Effector memory CD8-positive, alpha-beta T cell (primary cell): ENCODE measurements around the gene UPK3BL2.
"Not testable (repeated sequence)": the region's sequence is repeated elsewhere in the genome, so short reads cannot be mapped to it uniquely, and the experiment has no call there.

Experiments used
- ATAC-seq: fragments of 150-1000 bp; cut with Tn5 transposase; replicated peaks from 2 replicates; pipeline ENCODE4 v1.10.0; 2021; ENCODE audit warnings: mild to moderate bottlenecking, moderate library complexity
- DNase-seq, 3 experiments: peaks; one replicate each; pipeline ENCODE4 v3.0.0; 2021
- H3K27ac Mint-ChIP-seq, 2 donors: one replicate each; pipeline ENCODE4 v1.8.0; 2022; ENCODE audit warnings: mild to moderate bottlenecking in 2 of 2, mixed read lengths in 2 of 2, moderate library complexity in 2 of 2
- H3K27me3 Mint-ChIP-seq, 2 donors: one replicate each; pipeline ENCODE4 v1.8.0; 2022; ENCODE audit warnings: mixed read lengths in 2 of 2
- H3K36me3 Mint-ChIP-seq: one replicate; pipeline ENCODE4 v1.8.0; 2022; ENCODE audit warnings: mild to moderate bottlenecking, moderate library complexity, mixed read lengths; ENCODE audit not compliant: insufficient read depth
- H3K4me1 Mint-ChIP-seq, 2 donors: one replicate each; pipeline ENCODE4 v1.8.0; 2022; ENCODE audit warnings: low read depth in 2 of 2, mixed read lengths in 2 of 2
- H3K4me3 Mint-ChIP-seq, 2 donors: one replicate each; pipeline ENCODE4 v1.8.0; 2022; ENCODE audit warnings: mild to moderate bottlenecking in 2 of 2, mixed read lengths in 2 of 2, moderate library complexity in 2 of 2
- H3K9me3 Mint-ChIP-seq, 2 donors: one replicate each; pipeline ENCODE4 v1.8.0; 2022; ENCODE audit warnings: mixed read lengths in 2 of 2

UPK3BL2 gene

GRCh38 chr7:102516951-102517350 lies 26.5 kb downstream of the UPK3BL2 start:
- not testable (repeated sequence) for H3K4me1 Mint-ChIP-seq, H3K4me3 Mint-ChIP-seq, ATAC-seq

GRCh38 chr7:102515889-102516288 lies 27.6 kb downstream of the UPK3BL2 start:
- not testable (repeated sequence) for H3K9me3 Mint-ChIP-seq, H3K4me3 Mint-ChIP-seq, DNase-seq, H3K27ac Mint-ChIP-seq, H3K36me3 Mint-ChIP-seq, ATAC-seq, H3K27me3 Mint-ChIP-seq, H3K4me1 Mint-ChIP-seq

More at GRCh38 chr7:102516951-102517350, 26.5 kb downstream of the UPK3BL2 start:
- H3K27me3 Mint-ChIP-seq, DNase-seq, H3K9me3 Mint-ChIP-seq, H3K36me3 Mint-ChIP-seq, H3K27ac Mint-ChIP-seq: not testable (repeated sequence)

GRCh38 chr7:102514881-102515721 lies 28.4 kb downstream of the UPK3BL2 start:
- not testable (repeated sequence) for H3K27me3 Mint-ChIP-seq, H3K4me3 Mint-ChIP-seq, H3K27ac Mint-ChIP-seq, DNase-seq, H3K4me1 Mint-ChIP-seq, H3K36me3 Mint-ChIP-seq, H3K9me3 Mint-ChIP-seq, ATAC-seq

- not testable (repeated sequence) for DNase-seq, ATAC-seq, H3K27me3 Mint-ChIP-seq, H3K9me3 Mint-ChIP-seq, H3K27ac Mint-ChIP-seq, H3K36me3 Mint-ChIP-seq, H3K4me1 Mint-ChIP-seq
- H3K4me3 Mint-ChIP-seq = peak overlapping the region; percentile 6 to 35
Observed at GRCh38 chr7:102512642-102513221, 30.8 kb downstream of the UPK3BL2 start.

GRCh38 chr7:102511860-102512522 lies 31.5 kb downstream of the UPK3BL2 start:
- not testable (repeated sequence) for H3K9me3 Mint-ChIP-seq, H3K4me1 Mint-ChIP-seq, H3K36me3 Mint-ChIP-seq, H3K27me3 Mint-ChIP-seq, DNase-seq, H3K27ac Mint-ChIP-seq
- peak overlapping the region; percentile 6 to 35 for H3K4me3 Mint-ChIP-seq
- peak; percentile 71 for ATAC-seq

GRCh38 chr7:102510575-102510974 lies 32.9 kb downstream of the UPK3BL2 start:
- H3K36me3 Mint-ChIP-seq, DNase-seq, H3K4me3 Mint-ChIP-seq, ATAC-seq, H3K27me3 Mint-ChIP-seq, H3K9me3 Mint-ChIP-seq, H3K4me1 Mint-ChIP-seq, H3K27ac Mint-ChIP-seq: not testable (repeated sequence)

- ATAC-seq, DNase-seq, H3K27ac Mint-ChIP-seq, H3K36me3 Mint-ChIP-seq, H3K27me3 Mint-ChIP-seq, H3K4me3 Mint-ChIP-seq, H3K4me1 Mint-ChIP-seq, H3K9me3 Mint-ChIP-seq: not testable (repeated sequence)
Observed at GRCh38 chr7:102507410-102508088, 35.9 kb downstream of the UPK3BL2 start.

- H3K27ac Mint-ChIP-seq, DNase-seq, H3K4me3 Mint-ChIP-seq, H3K4me1 Mint-ChIP-seq, H3K9me3 Mint-ChIP-seq, ATAC-seq, H3K36me3 Mint-ChIP-seq, H3K27me3 Mint-ChIP-seq: not testable (repeated sequence)
Observed at GRCh38 chr7:102505298-102506185, 38.0 kb downstream of the UPK3BL2 start.

- not testable (repeated sequence) for ATAC-seq, H3K4me3 Mint-ChIP-seq, H3K36me3 Mint-ChIP-seq, H3K9me3 Mint-ChIP-seq, H3K27me3 Mint-ChIP-seq, H3K27ac Mint-ChIP-seq, H3K4me1 Mint-ChIP-seq, DNase-seq
Observed at GRCh38 chr7:102503141-102503540, 40.4 kb downstream of the UPK3BL2 start.

GRCh38 chr7:102498321-102498720 lies 45.2 kb downstream of the UPK3BL2 start:
- H3K27me3 Mint-ChIP-seq = not testable (repeated sequence)

GRCh38 chr7:102497308-102497707 lies 46.2 kb downstream of the UPK3BL2 start:
- H3K27me3 Mint-ChIP-seq, ATAC-seq, H3K4me1 Mint-ChIP-seq: not testable (repeated sequence)

More at GRCh38 chr7:102498321-102498720, 45.2 kb downstream of the UPK3BL2 start:
- DNase-seq, H3K9me3 Mint-ChIP-seq, H3K4me1 Mint-ChIP-seq, H3K36me3 Mint-ChIP-seq, H3K27ac Mint-ChIP-seq, H3K4me3 Mint-ChIP-seq, ATAC-seq: not testable (repeated sequence)

GRCh38 chr7:102496861-102497260 lies 46.6 kb downstream of the UPK3BL2 start:
- not testable (repeated sequence) for ATAC-seq

More at GRCh38 chr7:102497308-102497707, 46.2 kb downstream of the UPK3BL2 start:
- H3K36me3 Mint-ChIP-seq, H3K27ac Mint-ChIP-seq, DNase-seq, H3K4me3 Mint-ChIP-seq, H3K9me3 Mint-ChIP-seq: not testable (repeated sequence)

More at GRCh38 chr7:102496861-102497260, 46.6 kb downstream of the UPK3BL2 start:
- H3K27me3 Mint-ChIP-seq, DNase-seq, H3K4me1 Mint-ChIP-seq, H3K36me3 Mint-ChIP-seq, H3K9me3 Mint-ChIP-seq, H3K27ac Mint-ChIP-seq, H3K4me3 Mint-ChIP-seq: not testable (repeated sequence)
